ENCODE results near the gene NLRP3.
A peak's percentile ranks its signal among the peaks of the same experiment; 100 is the strongest.
"Not testable (repeated sequence)": the region's sequence is repeated elsewhere in the genome, so short reads cannot be mapped to it uniquely, and the experiment has no call there.

Gene NLRP3

GRCh38 chr1:247475793-247476192, 59.8 kb downstream of the NLRP3 start:
- H3K9ac ChIP-seq (ENCODE audit: low read length), result no peak overlapping the region
- no peaks in the 10 kb centered on the region for H3K9me3 ChIP-seq (ENCODE audit: control insufficient read depth, low read length)
- H3K27me3 ChIP-seq (replicated peaks; ENCODE audit: control insufficient read depth, insufficient read depth, low read length), result no peaks in the 10 kb centered on the region
- H3K4me3 ChIP-seq (ENCODE audit: low read length), result no peak overlapping the region
- H3K4me1 ChIP-seq (ENCODE audit: control insufficient read depth, insufficient read depth, low read length), result no peaks in the 10 kb centered on the region
- no peak for DNase-seq (ENCODE audit: low read depth)
- no peaks in the 10 kb centered on the region for H3K36me3 ChIP-seq (ENCODE audit: control insufficient read depth, insufficient read depth, low read length, severe bottlenecking)

GRCh38 chr1:247476328-247477058, 60.5 kb downstream of the NLRP3 start:
- H3K9ac ChIP-seq (ENCODE audit: low read length); DNase-seq (ENCODE audit: low read depth); H3K36me3 ChIP-seq (ENCODE audit: control insufficient read depth, insufficient read depth, low read length, severe bottlenecking); H3K9me3 ChIP-seq (ENCODE audit: control insufficient read depth, low read length); H3K27me3 ChIP-seq (replicated peaks; ENCODE audit: control insufficient read depth, insufficient read depth, low read length); H3K4me3 ChIP-seq (ENCODE audit: low read length); H3K4me1 ChIP-seq (ENCODE audit: control insufficient read depth, insufficient read depth, low read length): not testable (repeated sequence)

- Histone ChIP-seq H3K9ac (ENCODE audit: low read length) (no peak overlapping the region), H3K4me3 (ENCODE audit: low read length) (no peak overlapping the region), H3K36me3 (ENCODE audit: control insufficient read depth, insufficient read depth, low read length, severe bottlenecking) (no peaks in the 10 kb centered on the region), H3K27me3 (replicated peaks; ENCODE audit: control insufficient read depth, insufficient read depth, low read length) (no peaks in the 10 kb centered on the region), H3K9me3 (ENCODE audit: control insufficient read depth, low read length) (no peaks in the 10 kb centered on the region), H3K4me1 (ENCODE audit: control insufficient read depth, insufficient read depth, low read length) (no peaks in the 10 kb centered on the region)
- DNase-seq (ENCODE audit: low read depth), result no peak
Measured at GRCh38 chr1:247482747-247483146, 66.8 kb downstream of the NLRP3 start.

DNA sequence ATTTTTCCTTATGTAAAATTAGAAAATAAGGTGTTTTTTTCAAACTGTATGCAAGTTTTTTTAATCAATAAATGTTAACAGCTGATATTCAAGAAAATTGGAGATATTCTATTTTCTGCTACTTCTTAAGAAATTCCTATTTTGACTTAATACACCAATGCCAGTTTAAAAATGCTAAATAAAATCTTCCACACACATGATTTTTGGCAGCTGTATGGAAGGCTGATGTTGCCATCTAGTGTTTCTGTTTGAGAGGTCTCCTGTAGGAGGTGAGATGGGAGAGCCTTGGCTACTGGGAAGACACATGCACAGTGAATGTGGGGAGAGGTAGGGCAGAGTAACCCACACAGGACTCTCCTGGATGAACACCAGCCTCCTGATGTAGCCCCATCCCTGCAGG, 71.1 kb downstream of the NLRP3 start:
- peak; percentile 59 for DNase-seq (ENCODE audit: low read depth)
- Histone ChIP-seq H3K4me3 (ENCODE audit: low read length) (no peak overlapping the region), H3K9me3 (ENCODE audit: control insufficient read depth, low read length) (no peaks in the 10 kb centered on the region), H3K9ac (ENCODE audit: low read length) (no peak overlapping the region), H3K4me1 (ENCODE audit: control insufficient read depth, insufficient read depth, low read length) (no peaks in the 10 kb centered on the region), H3K27me3 (replicated peaks; ENCODE audit: control insufficient read depth, insufficient read depth, low read length) (peaks cover 14% of the 10 kb centered on the region), H3K36me3 (ENCODE audit: control insufficient read depth, insufficient read depth, low read length, severe bottlenecking) (no peaks in the 10 kb centered on the region)

DNA sequence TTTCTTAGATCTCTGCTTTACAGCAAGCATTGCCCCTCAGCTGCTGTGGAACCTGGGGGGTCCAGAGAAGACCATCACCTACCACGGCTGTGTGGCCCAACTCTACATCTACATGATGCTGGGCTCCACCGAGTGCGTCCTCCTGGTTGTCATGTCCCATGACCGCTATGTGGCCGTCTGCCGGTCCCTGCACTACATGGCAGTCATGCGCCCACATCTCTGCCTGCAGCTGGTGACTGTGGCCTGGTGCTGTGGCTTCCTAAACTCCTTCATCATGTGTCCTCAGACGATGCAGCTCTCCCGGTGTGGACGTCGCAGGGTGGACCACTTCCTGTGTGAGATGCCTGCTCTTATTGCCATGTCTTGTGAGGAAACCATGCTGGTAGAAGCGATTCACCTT, 75.4 kb downstream of the NLRP3 start:
- no peaks in the 10 kb centered on the region for H3K9me3 ChIP-seq (ENCODE audit: control insufficient read depth, low read length)
- H3K27me3 ChIP-seq (replicated peaks; ENCODE audit: control insufficient read depth, insufficient read depth, low read length), result peaks cover 21% of the 10 kb centered on the region
- no peak overlapping the region for H3K4me3 ChIP-seq (ENCODE audit: low read length)
- DNase-seq (ENCODE audit: low read depth), result no peak
- no peaks in the 10 kb centered on the region for H3K36me3 ChIP-seq (ENCODE audit: control insufficient read depth, insufficient read depth, low read length, severe bottlenecking)
- no peaks in the 10 kb centered on the region for H3K4me1 ChIP-seq (ENCODE audit: control insufficient read depth, insufficient read depth, low read length)
- H3K9ac ChIP-seq (ENCODE audit: low read length), result no peak overlapping the region

DNA sequence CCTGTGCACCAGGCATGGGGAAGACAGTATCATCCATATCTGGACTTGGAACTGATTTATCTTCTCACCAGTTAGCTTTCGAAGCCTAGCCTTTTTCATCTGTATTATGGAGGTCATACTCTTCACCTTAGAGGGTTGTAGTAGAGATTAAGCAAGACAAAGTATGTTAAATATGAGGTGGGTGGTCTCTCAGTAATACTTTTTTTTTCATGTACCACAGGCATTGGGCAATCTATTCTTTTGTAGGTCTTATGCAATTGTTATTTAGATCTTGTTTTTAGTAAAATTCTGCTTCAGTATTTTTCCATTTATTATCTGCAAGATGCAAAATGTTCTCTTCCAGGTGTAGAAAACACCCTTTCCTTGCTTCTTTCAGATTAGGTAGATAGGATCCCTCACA, 77.1 kb downstream of the NLRP3 start:
- Histone ChIP-seq H3K36me3 (ENCODE audit: control insufficient read depth, insufficient read depth, low read length, severe bottlenecking) (no peaks in the 10 kb centered on the region), H3K9me3 (ENCODE audit: control insufficient read depth, low read length) (no peaks in the 10 kb centered on the region), H3K27me3 (replicated peaks; ENCODE audit: control insufficient read depth, insufficient read depth, low read length) (peaks cover 21% of the 10 kb centered on the region), H3K4me1 (ENCODE audit: control insufficient read depth, insufficient read depth, low read length) (no peaks in the 10 kb centered on the region), H3K4me3 (ENCODE audit: low read length) (no peak overlapping the region), H3K9ac (ENCODE audit: low read length) (no peak overlapping the region)
- no peak for DNase-seq (ENCODE audit: low read depth)

DNA sequence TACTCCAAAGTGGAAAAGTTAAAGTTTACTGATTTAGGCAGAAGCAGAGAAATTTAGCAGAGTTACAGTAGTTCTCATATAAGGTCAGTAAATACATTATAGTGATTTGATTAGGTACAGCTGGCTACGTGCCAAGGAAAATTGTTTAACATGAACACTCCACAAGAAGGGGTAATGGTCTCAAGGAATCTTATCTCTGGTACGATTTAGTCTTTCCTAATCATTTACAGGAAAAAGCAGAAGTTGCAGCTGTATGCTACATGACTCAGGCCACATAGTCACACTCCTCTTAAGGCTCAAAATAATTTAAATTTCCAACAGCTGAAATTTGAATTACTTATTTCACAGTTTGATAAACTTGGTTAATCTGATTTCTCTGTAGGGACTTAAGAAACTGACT, 78.8 kb downstream of the NLRP3 start:
- peaks cover 16% of the 10 kb centered on the region for H3K27me3 ChIP-seq (replicated peaks; ENCODE audit: control insufficient read depth, insufficient read depth, low read length)

DNA sequence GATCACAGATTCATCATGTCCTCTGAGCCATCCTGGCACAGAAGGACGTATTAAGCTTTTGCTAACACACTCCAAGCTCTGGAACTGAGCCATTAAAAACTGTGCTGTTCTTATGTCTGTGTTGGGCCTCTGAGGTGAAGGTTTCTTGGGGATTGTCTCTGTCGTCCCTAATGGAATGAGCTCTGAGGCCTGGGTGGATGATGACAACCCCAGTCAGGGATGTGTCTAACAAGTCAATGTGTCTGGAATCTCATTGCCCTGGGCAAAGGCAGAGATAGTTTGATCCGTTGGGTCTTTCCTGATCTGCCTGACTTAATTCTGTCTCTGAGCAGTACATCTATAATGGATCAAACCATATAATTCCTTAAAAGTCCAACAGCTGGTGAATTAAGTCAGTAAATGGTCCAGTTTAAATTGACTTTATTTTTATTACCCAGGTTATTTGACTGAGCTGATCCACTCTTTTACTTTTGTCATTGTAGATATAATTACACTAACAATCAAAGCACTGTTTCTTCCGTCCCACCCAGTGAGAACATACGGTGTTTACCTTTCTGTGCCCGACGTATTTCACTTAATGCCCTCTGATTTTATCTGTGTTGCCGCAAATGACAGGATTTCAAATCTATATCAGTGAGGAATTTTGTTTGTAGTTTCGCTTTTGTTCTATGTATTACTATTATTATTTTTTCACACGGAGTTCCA, 80.8 kb downstream of the NLRP3 start:
- Histone ChIP-seq H3K36me3 (ENCODE audit: control insufficient read depth, insufficient read depth, low read length, severe bottlenecking) (no peaks in the 10 kb centered on the region), H3K9me3 (ENCODE audit: control insufficient read depth, low read length) (no peaks in the 10 kb centered on the region), H3K27me3 (replicated peaks; ENCODE audit: control insufficient read depth, insufficient read depth, low read length) (peaks cover 10% of the 10 kb centered on the region), H3K9ac (ENCODE audit: low read length) (no peak overlapping the region), H3K4me1 (ENCODE audit: control insufficient read depth, insufficient read depth, low read length) (no peaks in the 10 kb centered on the region), H3K4me3 (ENCODE audit: low read length) (no peak overlapping the region)
- no peak for DNase-seq (ENCODE audit: low read depth)

More for the DNA sequence above, 78.8 kb downstream of the NLRP3 start:
- DNase-seq (ENCODE audit: low read depth), result peak; percentile 1
- no peaks in the 10 kb centered on the region for H3K4me1 ChIP-seq (ENCODE audit: control insufficient read depth, insufficient read depth, low read length)
- no peaks in the 10 kb centered on the region for H3K9me3 ChIP-seq (ENCODE audit: control insufficient read depth, low read length)
- H3K36me3 ChIP-seq (ENCODE audit: control insufficient read depth, insufficient read depth, low read length, severe bottlenecking), result no peaks in the 10 kb centered on the region
- no peak overlapping the region for H3K9ac ChIP-seq (ENCODE audit: low read length)
- H3K4me3 ChIP-seq (ENCODE audit: low read length), result no peak overlapping the region

Measured in adipocyte (in vitro differentiated cells).